ENCODE data around the gene MTM1.

Gene MTM1

GRCh38 chrX:150683112-150683511 lies 114.7 kb downstream of the MTM1 start:
- DNase-seq = no peak

GRCh38 chrX:150683536-150684146 lies 115.2 kb downstream of the MTM1 start:
- no peak for DNase-seq

GRCh38 chrX:150688911-150689451 lies 120.6 kb downstream of the MTM1 start:
- DNase-seq = peak; percentile 85

- DNase-seq = peak; percentile 33
These were observed 121.7 kb downstream of the MTM1 start for GRCh38 chrX:150690126-150690525.

GRCh38 chrX:150692296-150692695 lies 123.9 kb downstream of the MTM1 start:
- peak; percentile 15 for DNase-seq

GRCh38 chrX:150692831-150693724 lies 124.7 kb downstream of the MTM1 start, which contains the start of gene MTMR1:
Gene MTMR1, plus strand, starts transcription at chrX:150693396. Its CDS starts 135 bp downstream, at chrX:150693531.
- DNase-seq = no peak

- DNase-seq = no peak
These were observed 125.5 kb downstream of the MTM1 start for GRCh38 chrX:150693725-150694574.

GRCh38 chrX:150694738-150695410 lies 126.5 kb downstream of the MTM1 start:
- no peak for DNase-seq

- DNase-seq = no peak
These were observed 127.9 kb downstream of the MTM1 start for GRCh38 chrX:150696331-150696730.

- no peak for DNase-seq
These were observed 128.4 kb downstream of the MTM1 start for GRCh38 chrX:150696866-150697265.

- DNase-seq = no peak
These were observed 129.2 kb downstream of the MTM1 start for GRCh38 chrX:150697641-150698040.

GRCh38 chrX:150698981-150699380 lies 130.6 kb downstream of the MTM1 start:
- no peak for DNase-seq

- no peak for DNase-seq
These were observed 131.7 kb downstream of the MTM1 start for GRCh38 chrX:150700107-150700506.

GRCh38 chrX:150701377-150701776 lies 133.0 kb downstream of the MTM1 start:
- DNase-seq = no peak

GRCh38 chrX:150702966-150703694 lies 134.7 kb downstream of the MTM1 start:
- DNase-seq = no peak

GRCh38 chrX:150703695-150703974 lies 135.2 kb downstream of the MTM1 start:
- DNase-seq = no peak

GRCh38 chrX:150704030-150704613 lies 135.7 kb downstream of the MTM1 start:
- DNase-seq = peak; percentile 26

- no peak for DNase-seq
These were observed 144.2 kb downstream of the MTM1 start for GRCh38 chrX:150712619-150713018.

GRCh38 chrX:150715184-150715583 lies 146.8 kb downstream of the MTM1 start:
- peak; percentile 0 for DNase-seq

- DNase-seq = no peak
These were observed 151.2 kb downstream of the MTM1 start for GRCh38 chrX:150719621-150720020.
